ENCODE data around the gene NAALADL2.
"Not testable (repeated sequence)": the region's sequence is repeated elsewhere in the genome, so short reads cannot be mapped to it uniquely, and the experiment has no call there.

GRCh38 chr3:175271465-175271864 lies 412.3 kb downstream of the NAALADL2 start:
- not testable (repeated sequence) for TF ChIP-seq CTCF (IDR thresholded peaks at IDR 0.05 in 2 of 3, conservative IDR thresholded peaks at IDR 0.05 in 1 of 3; ENCODE audit: insufficient read depth in 2 of 3, low read depth in 1 of 3, low read length in 3 of 3); HBP1 (CRISPR knock-in tag; IDR thresholded peaks at IDR 0.05); TBP (optimal IDR thresholded peaks at IDR 0.05; ENCODE audit: low read depth, low read length); ZNF57 (CRISPR knock-in tag; IDR thresholded peaks at IDR 0.05); EZH2 (IDR thresholded peaks at IDR 0.05; ENCODE audit: borderline replicate concordance, low read depth, low read length)
- TF ChIP-seq, protein P1, sequence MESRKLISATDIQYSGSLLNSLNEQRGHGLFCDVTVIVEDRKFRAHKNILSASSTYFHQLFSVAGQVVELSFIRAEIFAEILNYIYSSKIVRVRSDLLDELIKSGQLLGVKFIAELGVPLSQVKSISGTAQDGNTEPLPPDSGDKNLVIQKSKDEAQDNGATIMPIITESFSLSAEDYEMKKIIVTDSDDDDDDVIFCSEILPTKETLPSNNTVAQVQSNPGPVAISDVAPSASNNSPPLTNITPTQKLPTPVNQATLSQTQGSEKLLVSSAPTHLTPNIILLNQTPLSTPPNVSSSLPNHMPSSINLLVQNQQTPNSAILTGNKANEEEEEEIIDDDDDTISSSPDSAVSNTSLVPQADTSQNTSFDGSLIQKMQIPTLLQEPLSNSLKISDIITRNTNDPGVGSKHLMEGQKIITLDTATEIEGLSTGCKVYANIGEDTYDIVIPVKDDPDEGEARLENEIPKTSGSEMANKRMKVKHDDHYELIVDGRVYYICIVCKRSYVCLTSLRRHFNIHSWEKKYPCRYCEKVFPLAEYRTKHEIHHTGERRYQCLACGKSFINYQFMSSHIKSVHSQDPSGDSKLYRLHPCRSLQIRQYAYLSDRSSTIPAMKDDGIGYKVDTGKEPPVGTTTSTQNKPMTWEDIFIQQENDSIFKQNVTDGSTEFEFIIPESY (CRISPR knock-in tag; IDR thresholded peaks at IDR 0.05), result not testable (repeated sequence)
